Gastrocnemius medialis (tissue), 4 donors: Measurements from ENCODE around the gene MFAP4. TPM values are rescaled to one million over a fixed set of nuclear protein-coding genes. Genes with fewer than 3 reads are reported as not detected.

ENCODE experiments used
- ATAC-seq, 2 donors: fragments of 150-250 bp; one replicate each; pipeline ENCODE4 v1.9.1; 2016
- DNase-seq, 2 donors: peaks; one replicate each; pipeline ENCODE4 v3.0.0-alpha.2; 2019
- H3K27ac ChIP-seq, 4 donors: fragments of 200-600 bp; sonication (generic); 1 replicate in 1 of 4; 2 replicates in 3 of 4; pipeline ENCODE4 v1.5.1; 2016 to 2018; ENCODE audit warnings: mild to moderate bottlenecking in 2 of 4, moderate library complexity in 1 of 4
- H3K27me3 ChIP-seq, 3 donors: fragments of 200-600 bp; sonication (generic) in 2 of 3; 1 replicate in 1 of 3; 2 replicates in 2 of 3; pipeline versions ENCODE4 v1.5.1 to v1.6.0; 2016 to 2019; ENCODE audit warnings: mild to moderate bottlenecking in 1 of 3, moderate library complexity in 1 of 3
- H3K36me3 ChIP-seq, 2 donors: fragments of 200-600 bp; sonication (generic) in 1 of 2; one replicate each; pipeline ENCODE4 v1.5.1; 2017 to 2018
- H3K4me1 ChIP-seq, 2 donors: fragments of 200-600 bp; sonication (generic) in 1 of 2; one replicate each; pipeline ENCODE4 v1.5.1; 2016 to 2017; ENCODE audit warnings: mild to moderate bottlenecking in 2 of 2
- H3K4me3 ChIP-seq, 4 donors: fragments of 200-600 bp; sonication (generic) in 3 of 4; 1 replicate in 1 of 4; 2 replicates in 3 of 4; pipeline ENCODE4 v1.5.1; 2016 to 2019; ENCODE audit warnings: mild to moderate bottlenecking in 2 of 4
- H3K9me3 ChIP-seq, 3 donors: fragments of 200-600 bp; sonication (generic) in 2 of 3; 1 replicate in 1 of 3; 2 replicates in 2 of 3; pipeline ENCODE4 v1.5.1; 2016 to 2019
- CTCF ChIP-seq, 5 experiments: fragments of 450-650 bp in 3 of 5; fragments of 200-600 bp in 2 of 5; sonication (generic) in 2 of 5; IDR thresholded peaks in 4 of 5; conservative IDR thresholded peaks in 1 of 5; 1 replicate in 4 of 5; 2 replicates in 1 of 5; pipeline ENCODE4 v1.5.1; 2016 to 2019; ENCODE audit warnings: antibody characterized with exemption in 5 of 5, mild to moderate bottlenecking in 3 of 5, moderate library complexity in 3 of 5
- POLR2A ChIP-seq, 2 donors: fragments of 450-650 bp; IDR thresholded peaks; one replicate each; pipeline ENCODE4 v1.6.1; 2017; ENCODE audit warnings: antibody characterized with exemption in 2 of 2, mild to moderate bottlenecking in 2 of 2, moderate library complexity in 2 of 2
- in situ Hi-C, 4 donors: fragments of 200-750 bp; cut with MboI; loops; one replicate each; pipeline versions ENCODE4 v1.15.0 to v1.8.0; 2017; ENCODE audit warnings: low sequenced_read_pairs in 4 of 4
- intact Hi-C: fragments of 100-400 bp; cut with DNase I; formaldehyde crosslinking; loops from one replicate; pipeline ENCODE4 v1.15.1; 2023; ENCODE audit warnings: low total_unique reads
- total RNA-seq, 4 donors: library from RNA; depleted of rRNA; stranded (reverse); fragments of >200 nt; gene quantifications; one replicate each; pipeline versions ENCODE4 v1.1.0 to v1.2.3, GENCODE V29; 2016

Gene MFAP4
- total RNA-seq, 4 donors from 2014 or later, result 11.0 to 22.7 (median 14.8) TPM

GRCh38 chr17:19369107-19369778 is 17.7 kb downstream of the MFAP4 start:
- ATAC-seq (no peak), DNase-seq (no peak)
- H3K4me1 ChIP-seq, result no peaks in the 10 kb centered on the region
- no peaks in the 10 kb centered on the region for H3K27me3 ChIP-seq
- TF ChIP-seq CTCF (IDR thresholded peaks at IDR 0.05 in 4 of 5, conservative IDR thresholded peaks at IDR 0.05 in 1 of 5) (no peak), POLR2A (IDR thresholded peaks at IDR 0.05) (no peak)
- H3K9me3 ChIP-seq, result no peaks in the 10 kb centered on the region
- H3K36me3 ChIP-seq, result no peaks in the 10 kb centered on the region
- intact Hi-C loops (no loop called here), in situ Hi-C loops (loop anchor here (5.0 to 25.0 kb wide), 4 partner anchors 78 to 396 kb away; partner anchors contain the start of gene ALDH3A2 (in 1 of the 4))
- no peak overlapping the region for H3K4me3 ChIP-seq
- no peak overlapping the region for H3K27ac ChIP-seq

DNA sequence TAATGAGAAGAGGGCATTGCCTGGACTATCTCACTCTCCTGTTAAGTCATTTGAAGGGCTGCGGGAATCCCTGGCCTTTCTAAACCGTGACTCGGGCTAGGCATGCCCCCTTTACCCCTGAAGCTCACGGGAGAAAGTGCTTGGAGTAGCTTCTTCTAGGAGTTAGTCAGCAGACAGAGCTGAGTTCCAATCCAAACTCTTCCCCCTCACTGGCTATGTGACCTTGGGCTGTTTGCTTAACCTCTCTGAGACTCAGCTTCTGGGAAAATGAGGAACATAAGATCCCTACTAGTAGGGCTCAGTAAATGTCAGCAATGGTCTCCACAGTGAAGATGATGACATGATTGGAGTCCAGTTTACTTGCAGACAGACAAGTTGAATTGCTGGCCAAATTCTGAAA is 18.8 kb downstream of the MFAP4 start:
- in situ Hi-C loops (loop anchor here (5.0 to 25.0 kb wide), 4 partner anchors 79 to 397 kb away; partner anchors contain the start of gene ALDH3A2 (in 1 of the 4)), intact Hi-C loops (no loop called here)
- Histone ChIP-seq H3K27ac (no peak overlapping the region), H3K9me3 (no peaks in the 10 kb centered on the region), H3K36me3 (no peaks in the 10 kb centered on the region), H3K4me1 (peaks cover 0 to under 1% of the 10 kb centered on the region in 2 donors), H3K27me3 (no peaks in the 10 kb centered on the region), H3K4me3 (no peak overlapping the region)
- DNase-seq (no peak), ATAC-seq (no peak)
- TF ChIP-seq POLR2A (IDR thresholded peaks at IDR 0.05) (no peak), CTCF (IDR thresholded peaks at IDR 0.05 in 4 of 5, conservative IDR thresholded peaks at IDR 0.05 in 1 of 5) (no peak)

DNA sequence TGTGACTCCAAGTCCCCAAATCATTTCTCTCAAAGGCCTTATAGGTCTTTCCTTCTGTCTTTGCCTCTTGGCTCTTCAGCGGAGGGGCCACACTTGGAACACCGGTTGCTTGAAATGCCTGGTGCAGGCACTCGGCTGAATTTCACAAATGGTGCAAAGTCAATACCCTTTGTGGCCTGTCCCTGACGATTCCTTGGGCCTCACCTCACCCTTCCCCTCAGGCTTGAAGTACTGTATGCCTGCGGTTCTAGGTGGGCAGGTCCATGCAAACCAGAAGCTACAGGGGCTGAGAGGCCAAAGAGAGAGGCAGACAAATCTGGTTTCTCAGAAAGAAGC is 20.4 kb downstream of the MFAP4 start:
- Histone ChIP-seq H3K36me3 (no peaks in the 10 kb centered on the region), H3K9me3 (no peaks in the 10 kb centered on the region), H3K4me1 (peaks cover 4 to 8% of the 10 kb centered on the region in 2 donors), H3K27ac (no peak overlapping the region), H3K27me3 (no peaks in the 10 kb centered on the region), H3K4me3 (no peak overlapping the region)
- TF ChIP-seq POLR2A (IDR thresholded peaks at IDR 0.05), result no peak
- no peak for TF ChIP-seq CTCF (IDR thresholded peaks at IDR 0.05 in 4 of 5, conservative IDR thresholded peaks at IDR 0.05 in 1 of 5)
- no peak for DNase-seq
- no peak for ATAC-seq
- intact Hi-C loops, result no loop called here
- in situ Hi-C loops, result loop anchor here (5.0 to 25.0 kb wide), 4 partner anchors 81 to 398 kb away; partner anchors contain the start of gene ALDH3A2 (in 1 of the 4)

DNA sequence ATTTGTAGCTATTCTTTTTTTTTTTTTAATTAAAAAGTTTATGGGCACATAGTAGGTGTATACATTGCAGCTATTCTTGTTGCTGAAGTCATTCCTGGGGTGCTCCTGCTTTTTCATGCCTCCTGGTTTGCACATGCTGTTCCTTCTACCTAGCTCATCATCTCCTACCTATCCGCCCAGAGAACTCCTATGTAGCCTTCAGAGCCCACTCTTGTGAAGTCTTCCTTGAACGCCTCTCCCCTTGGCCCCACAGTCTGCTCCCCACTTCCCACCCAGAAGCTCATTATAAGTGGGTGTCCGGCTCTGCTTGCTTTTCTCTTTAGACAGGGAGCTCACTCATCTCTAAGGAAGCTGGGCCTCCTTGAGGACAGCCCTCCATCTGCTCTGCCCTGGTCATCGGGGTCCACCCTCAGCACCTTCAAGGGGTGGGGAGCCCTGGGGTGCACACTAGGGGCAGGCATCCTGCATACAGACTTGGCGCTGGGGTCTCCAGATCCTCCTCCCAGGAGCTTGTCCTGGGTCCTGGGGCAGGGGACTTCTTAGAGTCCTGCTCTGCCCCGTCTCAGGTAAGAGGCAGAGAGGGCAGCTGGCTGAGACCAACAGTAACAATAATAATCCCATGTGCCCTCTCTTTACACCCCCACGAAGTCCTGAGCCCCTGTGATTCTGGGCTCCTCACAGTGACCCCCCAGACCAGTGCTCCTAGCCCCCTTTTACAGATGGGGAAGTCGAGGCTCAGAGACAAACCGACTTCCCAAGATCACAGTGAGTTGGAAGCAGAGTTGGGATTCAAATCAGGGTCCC is 21.0 kb downstream of the MFAP4 start:
- no peak for DNase-seq
- TF ChIP-seq POLR2A (IDR thresholded peaks at IDR 0.05) (no peak), CTCF (IDR thresholded peaks at IDR 0.05 in 4 of 5, conservative IDR thresholded peaks at IDR 0.05 in 1 of 5) (no peak)
- no peak for ATAC-seq
- in situ Hi-C loops, result loop anchor here (5.0 to 25.0 kb wide), 4 partner anchors 81 to 399 kb away; partner anchors contain the start of gene ALDH3A2 (in 1 of the 4)
- intact Hi-C loops, result no loop called here
- Histone ChIP-seq H3K27me3 (no peaks in the 10 kb centered on the region), H3K27ac (no peak overlapping the region), H3K9me3 (no peaks in the 10 kb centered on the region), H3K4me3 (no peak overlapping the region), H3K4me1 (peaks cover 4 to 9% of the 10 kb centered on the region in 2 donors), H3K36me3 (no peaks in the 10 kb centered on the region)
